Stimulated activated naive CD4-positive, alpha-beta T cell treated with Interleukin-2 at 50 U/mL for 16 hours (primary cell): Measurements from ENCODE around the gene TMCO2.
"Not testable (repeated sequence)": the region's sequence is repeated elsewhere in the genome, so short reads cannot be mapped to it uniquely, and the experiment has no call there.

Experiments used
- DNase-seq: peaks from one replicate; lab custom pipeline; 2025; lab: John Stamatoyannopoulos, UW

Gene TMCO2

GRCh38 chr1:40247655-40248054 lies at the start of gene TMCO2:
TSS of gene TMCO2 (plus strand) at chr1:40247937. CDS start at chr1:40247994, 57 bp downstream.
- no peak for DNase-seq

DNA sequence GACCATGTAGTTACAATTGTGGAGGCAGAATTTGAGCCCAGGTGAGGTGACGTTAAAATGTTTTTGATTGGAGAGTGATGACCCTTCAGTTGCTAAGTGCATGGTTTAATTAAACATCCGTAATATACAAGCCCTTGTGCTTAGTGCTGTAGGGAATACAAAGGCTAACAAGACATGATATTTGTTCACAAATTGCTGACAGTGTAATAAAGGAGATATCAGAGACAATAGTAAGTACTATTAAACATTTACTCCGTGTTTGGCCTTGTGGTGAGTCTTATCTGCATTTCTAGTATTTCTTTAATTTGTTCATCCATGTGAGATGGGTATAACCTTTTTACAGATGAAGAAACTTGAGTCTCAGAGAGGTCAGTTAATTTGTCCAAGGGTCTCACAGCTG lies 48.6 kb upstream of the TMCO2 start:
- no peak for DNase-seq

- no peak for DNase-seq
Measured at GRCh38 chr1:40204856-40205255, 42.9 kb upstream of the TMCO2 start.

GRCh38 chr1:40210511-40211204 lies 37.1 kb upstream of the TMCO2 start:
- no peak for DNase-seq

GRCh38 chr1:40218333-40218732 lies 29.4 kb upstream of the TMCO2 start:
- DNase-seq: no peak

GRCh38 chr1:40221471-40221905 lies 26.2 kb upstream of the TMCO2 start:
- DNase-seq: not testable (repeated sequence)

DNA sequence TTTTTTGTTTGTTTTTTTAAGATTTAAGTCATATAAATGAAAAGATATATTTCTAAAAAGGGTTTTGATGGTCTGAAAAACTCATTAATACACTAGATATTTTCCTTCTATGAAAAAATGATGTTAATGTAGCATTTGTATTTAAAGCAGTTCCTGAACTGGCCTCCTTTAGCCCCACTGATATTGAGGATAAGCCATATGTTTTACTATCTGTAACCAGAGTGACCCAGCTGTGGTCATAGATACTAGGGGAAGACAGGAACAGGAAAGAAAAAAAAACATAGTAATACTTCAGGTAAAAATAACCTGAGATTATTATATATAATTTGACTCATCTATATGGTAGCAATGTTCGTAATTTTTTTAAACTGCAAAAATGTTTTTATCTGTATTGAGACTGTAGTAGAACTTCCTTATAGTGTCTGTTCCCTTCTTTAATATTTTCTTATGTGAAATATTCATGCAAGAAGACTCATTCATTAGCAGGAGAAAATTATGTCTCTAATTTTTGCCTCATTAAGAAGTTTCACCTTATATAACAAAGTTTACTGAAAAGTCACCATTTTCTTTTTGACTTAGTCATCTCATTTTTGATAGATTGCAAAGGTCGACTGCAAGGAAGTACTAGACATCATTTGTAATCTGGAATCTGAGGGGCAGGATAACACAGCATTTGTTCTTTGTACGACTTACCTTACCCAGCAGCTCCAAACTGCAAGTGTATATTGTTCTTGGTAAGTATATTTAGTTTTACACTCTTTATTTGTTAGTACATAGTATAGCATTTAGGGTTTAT lies 25.6 kb upstream of the TMCO2 start:
- DNase-seq: no peak

DNA sequence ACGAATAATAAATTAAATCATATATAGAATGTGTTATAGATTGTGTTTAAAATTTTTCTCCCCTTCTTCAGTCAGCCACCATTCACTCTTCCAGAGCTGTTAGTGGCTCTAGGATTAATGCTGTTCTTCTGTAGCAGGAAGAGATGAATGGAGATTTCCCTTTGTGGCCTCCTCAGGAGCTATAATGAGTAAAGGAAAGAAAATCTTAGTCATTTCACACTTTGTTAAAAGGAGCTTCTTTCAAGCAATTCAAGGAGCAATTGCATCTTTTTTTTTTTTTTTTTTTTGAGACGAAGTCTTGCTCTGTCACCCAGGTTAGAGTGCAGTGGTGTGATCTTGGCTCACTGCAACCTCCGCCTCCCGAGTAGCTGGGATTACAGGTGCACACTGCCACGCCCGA lies 23.7 kb upstream of the TMCO2 start:
- no peak for DNase-seq

GRCh38 chr1:40226192-40226591 lies 21.5 kb upstream of the TMCO2 start:
- DNase-seq: no peak

GRCh38 chr1:40232444-40232843 lies 15.3 kb upstream of the TMCO2 start:
- peak; percentile 5 for DNase-seq

GRCh38 chr1:40239626-40240025 lies 8.1 kb upstream of the TMCO2 start:
- no peak for DNase-seq

DNA sequence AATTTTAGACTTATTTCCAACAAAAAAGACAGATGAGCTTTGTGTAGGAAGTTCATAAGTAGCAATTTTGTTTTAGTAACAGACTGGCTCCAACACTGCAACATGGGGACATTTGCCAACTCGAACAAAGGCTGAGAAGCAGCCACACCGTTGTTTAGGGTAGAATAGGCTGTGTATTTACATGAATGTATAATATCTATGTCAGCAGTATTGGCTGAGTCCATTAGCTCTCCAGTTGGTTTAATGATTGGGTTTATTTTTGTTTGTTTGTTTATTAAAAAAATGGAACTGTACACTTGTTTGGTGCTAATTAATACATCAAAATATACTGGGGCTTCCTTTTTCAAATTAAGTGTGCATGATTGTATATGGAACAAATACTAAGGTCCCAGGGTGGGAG lies 7.3 kb upstream of the TMCO2 start:
- DNase-seq: no peak

DNA sequence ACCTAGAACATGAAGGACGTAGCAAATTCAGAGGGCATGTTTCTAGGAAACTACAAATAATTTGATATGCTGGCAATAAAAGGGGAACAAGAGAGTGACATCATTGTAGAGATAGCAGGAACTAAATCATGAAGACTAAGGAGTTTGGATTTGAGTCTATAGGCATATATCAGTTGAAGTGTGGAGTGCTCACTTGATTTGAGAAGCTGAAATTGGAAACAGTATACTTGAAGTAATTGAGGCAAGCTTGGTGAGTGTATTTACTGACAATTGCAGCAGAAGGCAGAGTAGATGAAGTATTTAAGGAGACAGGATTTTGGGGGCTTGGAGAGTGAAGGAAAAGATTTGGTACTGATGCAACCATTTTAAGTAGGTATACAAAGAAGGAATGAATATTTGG lies 6.4 kb upstream of the TMCO2 start:
- DNase-seq: no peak

GRCh38 chr1:40243351-40243750 lies 4.4 kb upstream of the TMCO2 start:
- DNase-seq: no peak

DNA sequence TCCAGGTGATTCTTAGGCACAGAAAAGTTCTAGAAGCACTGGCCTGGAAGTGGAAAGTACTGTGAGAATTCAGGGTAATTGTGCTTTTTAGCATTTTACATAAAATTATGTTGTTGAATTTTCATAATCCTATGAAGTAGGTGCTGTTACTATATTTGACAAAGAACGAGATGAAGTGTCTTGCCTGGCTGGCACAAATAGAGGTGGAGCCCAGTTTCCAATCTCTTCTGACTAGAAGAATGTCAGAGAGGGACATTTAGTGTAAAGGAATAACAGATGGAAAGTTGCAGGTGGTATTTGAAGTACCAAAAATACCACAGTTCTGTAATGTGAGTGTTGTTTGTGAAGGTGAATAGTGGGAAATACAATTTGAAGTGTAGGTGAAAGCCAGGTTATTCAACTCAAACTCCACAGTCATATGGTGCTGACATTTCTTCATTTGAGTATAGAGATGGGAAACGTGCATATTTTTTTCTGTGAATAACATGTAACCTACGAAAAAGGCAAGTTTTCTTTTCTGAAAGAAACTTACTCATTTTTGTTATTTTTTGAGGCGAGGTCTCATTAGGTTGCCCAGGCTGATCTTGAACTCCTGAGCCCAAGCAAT lies 3.5 kb upstream of the TMCO2 start:
- DNase-seq: no peak

DNA sequence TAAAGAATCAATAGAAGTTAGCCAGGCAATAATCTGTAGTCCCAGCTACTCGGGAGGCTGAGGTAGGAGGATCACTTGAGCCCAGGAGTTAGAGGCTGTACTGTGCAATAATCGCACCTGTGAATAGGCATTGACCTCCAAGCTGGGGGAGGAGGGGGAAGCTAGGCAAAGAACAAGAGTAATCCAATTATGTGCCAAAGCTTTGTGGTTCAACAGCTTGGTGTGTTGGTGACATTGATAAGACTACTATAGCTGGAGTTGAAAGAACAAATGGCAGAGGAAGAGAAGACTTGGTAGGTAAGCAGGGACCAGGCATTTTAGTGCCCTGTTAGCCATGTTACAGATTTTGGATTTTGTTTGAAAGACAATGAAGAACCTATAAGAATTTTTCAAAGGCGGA lies 2.1 kb upstream of the TMCO2 start:
- DNase-seq: no peak

DNA sequence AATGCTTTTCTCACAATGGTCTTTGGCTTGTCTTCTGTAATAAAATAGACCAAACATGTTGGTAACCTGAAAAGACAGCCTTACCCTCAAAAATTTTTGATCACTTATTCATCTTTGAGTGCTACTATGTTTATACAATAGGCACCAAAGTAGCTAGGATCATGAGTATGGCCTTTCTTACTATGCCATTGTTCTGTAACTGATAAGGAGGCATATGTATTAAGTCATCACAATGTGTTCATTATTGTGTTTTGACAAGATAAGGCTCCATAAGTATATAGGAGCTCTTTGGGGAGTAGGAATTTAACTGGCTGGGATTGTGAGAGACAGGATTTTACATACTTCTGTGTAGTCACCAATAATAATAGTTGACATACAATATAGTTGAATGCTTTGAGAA lies 675 bp downstream of the TMCO2 start:
- DNase-seq: no peak

- no peak for DNase-seq
Measured at GRCh38 chr1:40251456-40251855, 3.7 kb downstream of the TMCO2 start.

DNA sequence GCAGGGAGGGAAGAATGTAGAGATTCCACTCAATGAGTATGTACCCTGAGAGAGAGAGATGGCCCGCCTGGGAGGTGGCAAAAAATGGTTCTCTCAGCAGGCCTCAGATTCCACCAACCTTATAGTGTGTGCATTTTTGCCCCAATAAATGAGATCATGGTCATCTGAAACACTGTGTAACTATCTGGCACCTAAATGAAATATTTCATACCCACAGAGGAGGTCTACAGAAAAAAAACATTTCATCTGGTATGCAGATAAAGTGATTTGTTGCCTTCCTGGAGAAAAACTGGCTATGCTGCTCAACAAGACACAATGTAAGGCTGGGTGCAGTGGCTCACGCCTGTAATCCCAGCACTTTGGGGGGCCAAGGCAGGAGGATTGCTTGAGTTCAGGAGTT lies 4.9 kb downstream of the TMCO2 start:
- no peak for DNase-seq

GRCh38 chr1:40255231-40255630 lies 7.5 kb downstream of the TMCO2 start:
- no peak for DNase-seq

DNA sequence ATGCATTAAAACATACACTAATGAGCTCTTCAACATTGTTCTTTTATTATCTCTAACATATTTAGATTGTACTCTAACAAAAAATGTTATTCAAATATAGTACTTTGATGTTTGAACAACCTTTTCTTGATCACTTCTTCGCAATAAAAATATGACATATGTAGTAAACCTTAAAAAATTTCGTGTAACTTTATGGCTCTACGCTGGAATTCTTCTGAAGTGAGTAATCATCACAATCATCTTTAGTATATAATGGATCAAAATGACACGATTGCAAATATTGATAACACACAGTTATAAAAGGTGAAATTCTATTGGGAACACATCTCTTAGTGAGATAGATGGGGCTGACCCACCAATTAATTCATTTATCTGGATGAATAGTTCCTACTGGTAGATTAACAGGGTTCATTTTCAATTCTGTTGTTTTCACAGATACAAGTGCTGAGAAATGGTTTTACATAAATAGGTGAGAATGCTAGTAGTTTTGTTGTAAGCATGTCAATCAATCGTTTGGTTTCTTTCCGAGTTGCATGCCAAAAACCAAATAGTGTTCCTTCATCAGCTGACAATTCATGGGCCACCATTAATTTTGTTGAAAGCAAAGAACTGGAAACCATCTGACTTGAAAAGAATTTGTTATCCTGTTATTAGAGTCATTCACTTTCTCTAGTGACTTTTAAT lies 8.8 kb downstream of the TMCO2 start:
- DNase-seq: no peak

- DNase-seq: peak; percentile 51
Measured at GRCh38 chr1:40257313-40257687, 9.6 kb downstream of the TMCO2 start.
